Measurements from ENCODE around the gene FGF18.

The FGF18 gene

GRCh38 chr5:171442287-171443042 lies 23.0 kb downstream of the FGF18 start:
- no peak for DNase-seq (ENCODE audit: low read depth)

- DNase-seq (ENCODE audit: low read depth): no peak
Observed at GRCh38 chr5:171444582-171444981, 25.1 kb downstream of the FGF18 start.

DNA sequence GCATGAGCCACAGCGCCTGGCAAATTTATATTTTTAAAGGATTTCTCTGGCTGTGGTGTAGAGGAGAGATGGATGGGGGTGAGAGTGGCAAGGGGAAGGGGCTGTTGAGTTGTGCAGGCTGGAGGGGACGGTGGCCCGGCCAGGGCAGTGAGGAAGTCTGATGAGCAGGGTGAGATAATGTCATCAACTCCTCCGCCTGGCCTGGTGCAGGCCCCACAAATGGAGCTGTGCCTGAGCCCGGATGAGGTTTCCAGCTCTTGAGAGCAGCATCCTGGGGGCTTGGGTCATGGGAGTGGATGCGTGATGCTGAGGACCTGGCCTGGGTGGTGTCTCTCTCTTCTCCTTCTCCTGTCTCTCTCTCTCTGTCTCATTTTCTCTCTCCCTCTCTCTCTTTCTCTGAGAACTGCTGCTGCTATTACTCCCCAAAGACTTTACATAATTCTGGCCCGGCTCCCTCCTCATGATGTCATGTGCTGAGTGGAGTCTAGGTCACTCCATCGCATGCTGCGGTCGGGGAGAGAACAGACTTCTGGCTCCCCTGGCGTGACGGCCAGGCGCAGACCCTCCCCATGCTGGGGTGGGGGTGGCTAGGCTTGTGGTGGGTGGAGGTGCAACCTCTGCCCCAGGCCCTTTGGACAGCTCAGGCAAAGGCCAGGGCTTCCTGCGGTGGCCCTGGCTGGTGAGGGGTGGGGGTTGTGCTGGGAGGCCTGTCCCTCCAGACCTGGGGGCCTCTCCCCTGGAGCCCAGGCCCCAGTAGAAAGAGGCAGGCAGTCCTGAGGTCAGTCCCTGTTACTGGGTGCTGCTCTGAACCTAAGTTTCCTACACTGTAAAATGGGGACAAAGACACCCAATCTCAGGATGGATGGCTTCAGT lies 26.4 kb downstream of the FGF18 start:
- peak; percentile 49 for DNase-seq (ENCODE audit: low read depth)

GRCh38 chr5:171447226-171447625 lies 27.8 kb downstream of the FGF18 start:
- no peak for DNase-seq (ENCODE audit: low read depth)

- DNase-seq (ENCODE audit: low read depth): no peak
Observed at GRCh38 chr5:171449426-171449825, 30.0 kb downstream of the FGF18 start.

GRCh38 chr5:171450423-171451331 lies 31.2 kb downstream of the FGF18 start:
- peak; percentile 64 for DNase-seq (ENCODE audit: low read depth)

GRCh38 chr5:171451421-171451820 lies 32.0 kb downstream of the FGF18 start:
- no peak for DNase-seq (ENCODE audit: low read depth)

- no peak for DNase-seq (ENCODE audit: low read depth)
Observed at GRCh38 chr5:171453056-171453725, 33.7 kb downstream of the FGF18 start.

GRCh38 chr5:171453988-171454387 lies 34.5 kb downstream of the FGF18 start:
- no peak for DNase-seq (ENCODE audit: low read depth)

GRCh38 chr5:171454549-171454948 lies 35.1 kb downstream of the FGF18 start:
- DNase-seq (ENCODE audit: low read depth): no peak

DNA sequence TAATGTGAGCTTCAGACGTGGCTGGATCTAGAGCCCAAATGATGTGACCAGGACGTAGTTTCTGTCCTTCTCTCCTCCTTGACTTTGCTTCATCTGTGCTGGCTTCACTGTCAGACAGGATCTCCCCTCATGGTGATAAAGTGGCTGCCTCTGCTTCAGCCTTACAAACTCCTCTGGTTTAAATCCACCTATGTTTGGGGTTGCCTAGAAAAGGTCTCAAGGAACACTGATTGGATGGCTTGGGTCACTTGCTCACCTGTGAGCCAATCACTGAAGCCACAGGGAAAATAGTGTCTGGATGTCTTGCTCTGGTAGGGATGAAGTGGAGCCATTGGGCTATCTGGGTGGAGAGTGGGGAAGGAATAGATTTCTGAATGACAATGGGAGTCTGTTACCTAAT lies 36.1 kb downstream of the FGF18 start:
- no peak for DNase-seq (ENCODE audit: low read depth)

DNA sequence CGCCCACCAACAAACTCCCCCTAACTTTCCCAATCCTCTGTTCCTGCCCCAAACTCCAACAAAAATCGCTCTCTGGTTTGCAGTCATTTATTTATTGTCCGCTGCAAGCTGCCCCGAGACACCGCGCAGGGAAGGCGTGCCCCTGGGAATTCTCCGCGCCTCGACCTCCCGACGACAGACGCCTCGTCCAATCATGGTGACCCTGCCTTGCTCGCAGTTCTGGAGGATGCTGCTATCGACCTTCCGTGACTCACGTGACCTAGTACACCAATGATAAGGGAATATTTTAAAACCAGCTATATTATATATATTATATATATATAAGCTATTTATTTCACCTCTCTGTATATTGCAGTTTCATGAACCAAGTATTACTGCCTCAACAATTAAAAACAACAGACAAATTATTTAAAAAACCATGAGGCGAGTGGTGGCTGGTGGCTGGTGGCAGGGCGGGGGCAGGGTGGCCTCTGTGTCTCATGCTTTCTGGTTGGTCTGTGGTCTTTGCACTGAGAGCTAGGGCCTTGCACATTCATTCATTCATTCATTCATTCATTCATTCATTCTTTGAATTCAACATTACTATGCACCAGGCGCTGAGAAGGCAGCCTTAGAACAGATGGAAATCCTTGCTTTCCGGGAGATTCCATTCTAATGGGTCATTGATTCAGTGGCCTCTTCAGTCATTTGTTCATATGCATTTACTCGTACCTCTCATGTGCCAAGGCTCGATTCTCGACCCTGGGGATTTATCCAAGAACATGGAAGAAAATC lies 37.9 kb downstream of the FGF18 start:
- DNase-seq (ENCODE audit: low read depth): no peak

DNA sequence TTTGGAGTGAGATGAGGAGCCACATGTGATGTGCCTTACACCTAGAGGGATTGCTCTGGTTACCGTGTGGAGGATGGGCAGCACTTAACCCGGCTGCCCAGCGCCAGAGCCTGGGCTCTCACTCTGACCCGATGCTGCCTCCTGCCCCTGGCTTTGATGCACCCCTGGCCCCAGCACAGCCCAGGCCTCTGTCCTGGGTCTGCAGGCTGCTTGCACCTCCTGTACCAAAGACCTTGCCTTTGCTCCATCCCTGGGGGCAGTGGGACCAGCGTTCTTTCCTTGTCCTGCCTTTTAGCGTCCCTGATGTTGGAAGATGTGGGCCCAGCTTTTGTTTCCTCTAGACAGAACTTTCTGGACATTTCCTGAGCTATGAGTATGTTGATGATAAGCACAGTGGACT lies 40.4 kb downstream of the FGF18 start:
- DNase-seq (ENCODE audit: low read depth): no peak

DNA sequence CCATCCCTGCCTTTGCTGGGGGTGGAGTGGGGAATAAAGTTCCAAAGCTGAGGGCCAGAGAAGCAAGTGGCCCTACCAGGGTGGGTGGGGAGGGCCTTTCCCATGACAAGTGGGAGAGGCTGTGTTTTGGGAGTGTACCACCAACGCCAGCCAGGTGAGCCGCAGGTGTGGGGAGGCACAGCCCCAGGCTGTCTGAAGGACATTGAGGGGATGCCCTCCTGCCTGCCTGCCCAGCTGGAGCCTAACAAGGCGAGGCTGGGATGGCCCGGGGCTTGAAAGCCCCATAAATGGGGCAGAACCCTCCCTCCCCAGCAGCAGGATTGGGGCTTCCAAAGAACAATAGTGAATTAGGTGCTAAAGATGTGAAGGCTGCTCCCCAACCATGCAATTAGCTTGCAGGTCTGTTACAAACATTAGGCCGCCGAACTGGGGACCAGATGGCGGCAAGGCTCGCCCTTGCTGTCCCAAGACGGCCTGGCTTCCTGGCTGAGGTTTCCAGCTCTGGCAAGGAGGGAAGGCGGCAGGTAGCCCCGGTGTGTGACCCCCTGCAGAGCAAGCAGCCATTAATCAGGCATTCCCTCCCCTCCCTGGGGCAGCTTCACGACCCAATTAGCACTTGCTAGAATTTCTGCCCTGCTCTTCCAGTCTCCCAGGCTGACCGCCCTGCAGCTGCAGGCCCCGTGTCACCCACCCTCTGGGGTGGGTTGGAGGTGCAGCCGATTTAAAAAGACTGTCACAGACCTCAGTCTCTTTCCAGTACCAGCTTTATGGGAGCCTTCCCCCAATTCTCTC lies 42.9 kb downstream of the FGF18 start:
- DNase-seq (ENCODE audit: low read depth): no peak

DNA sequence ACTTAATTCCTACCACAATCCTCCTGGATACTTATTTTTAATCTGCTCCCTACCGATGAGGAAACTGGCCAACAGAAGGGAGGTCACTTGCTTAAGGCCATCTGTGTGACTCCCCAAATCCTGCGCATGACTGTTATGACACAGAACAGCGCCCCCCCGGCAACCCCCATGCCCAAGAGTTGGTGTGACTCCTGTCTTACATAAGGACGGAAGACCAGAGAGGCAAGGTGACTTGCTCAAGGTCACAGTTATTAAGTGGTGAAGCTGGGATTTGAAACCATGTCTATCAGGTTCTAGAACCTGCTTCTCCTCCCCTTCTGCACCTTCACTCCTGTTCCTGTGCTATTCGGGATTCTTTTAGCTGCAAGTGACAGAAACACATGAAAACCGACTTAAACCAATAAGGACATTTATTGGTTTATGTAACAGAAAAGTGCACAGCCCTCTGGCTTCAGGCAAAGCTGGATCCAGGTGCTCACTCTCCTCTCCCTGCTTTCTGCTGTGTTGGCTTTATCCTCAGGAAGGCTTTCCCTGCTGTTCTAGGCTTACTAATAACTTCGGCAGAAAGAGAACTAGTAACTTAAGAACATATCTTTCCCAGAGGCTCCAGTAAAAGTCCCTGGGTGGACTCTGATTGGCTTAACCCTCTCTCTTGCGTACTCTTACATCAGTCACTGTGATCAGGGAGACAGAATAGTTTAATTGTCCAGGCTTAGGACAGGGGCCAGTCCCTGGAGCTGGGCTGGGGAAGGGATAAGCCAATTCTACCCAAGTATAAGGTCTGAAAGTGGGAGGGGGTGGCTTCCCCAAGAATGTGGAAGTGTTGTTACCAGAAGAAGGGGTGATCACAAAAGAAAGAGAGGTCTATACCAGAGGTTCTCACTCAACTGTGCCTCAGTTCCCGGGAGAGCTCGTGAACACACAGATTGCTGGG lies 43.7 kb downstream of the FGF18 start:
- DNase-seq (ENCODE audit: low read depth): no peak

DNA sequence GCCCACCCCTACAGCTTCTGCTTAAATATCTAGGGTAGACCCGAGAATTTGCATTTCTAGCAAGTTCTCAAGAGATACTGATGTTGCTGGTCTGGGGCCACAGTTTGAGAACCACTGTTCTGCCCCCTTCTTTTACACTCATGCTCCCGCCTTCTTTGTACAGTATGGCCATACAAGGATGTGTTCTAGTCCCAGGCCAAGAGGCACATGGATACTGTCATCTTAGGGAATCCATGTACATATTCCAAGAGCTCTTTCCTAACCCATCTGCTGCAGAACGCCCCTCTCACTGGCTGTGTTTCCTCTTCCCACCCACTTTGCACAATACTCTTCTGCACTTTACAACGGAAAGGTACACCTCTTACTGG lies 44.4 kb downstream of the FGF18 start:
- no peak for DNase-seq (ENCODE audit: low read depth)

GRCh38 chr5:171464829-171465228 lies 45.4 kb downstream of the FGF18 start:
- DNase-seq (ENCODE audit: low read depth): no peak

- DNase-seq (ENCODE audit: low read depth): no peak
Observed at GRCh38 chr5:171467107-171467506, 47.7 kb downstream of the FGF18 start.

DNA sequence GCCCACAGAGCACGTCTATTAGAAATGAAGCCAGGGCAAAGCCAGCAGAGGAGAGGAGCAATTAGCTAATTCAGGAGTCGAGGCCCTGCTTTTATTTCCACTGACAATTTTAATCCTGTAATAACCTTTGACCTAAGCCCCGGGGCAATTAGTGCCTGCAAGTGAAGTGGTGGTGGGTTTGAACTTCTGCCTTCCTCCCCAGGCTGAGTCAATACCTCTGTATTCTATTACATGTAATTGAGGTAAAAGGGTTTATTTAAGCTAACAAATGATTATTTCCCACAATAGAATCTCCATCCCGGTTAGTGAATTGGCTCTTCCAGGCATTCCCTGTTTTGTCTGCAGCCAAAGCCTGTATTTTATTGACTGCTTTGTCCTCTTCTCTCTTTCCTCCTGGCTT lies 49.9 kb downstream of the FGF18 start:
- no peak for DNase-seq (ENCODE audit: low read depth)
